Cardiac septum (tissue), 1 donor: Measurements from ENCODE around the gene IARS2. TPM values are rescaled to one million over a fixed set of nuclear protein-coding genes. Genes with fewer than 3 reads are reported as not detected.
"Not testable (repeated sequence)": the region's sequence is repeated elsewhere in the genome, so short reads cannot be mapped to it uniquely, and the experiment has no call there.

Source experiments
- DNase-seq: peaks from one replicate; pipeline ENCODE4 v3.0.0-alpha.2; 2020; ENCODE audit warnings: low spot score
- intact Hi-C: fragments of 100-400 bp; cut with DNase I; formaldehyde crosslinking; loops from one replicate; pipeline ENCODE4 v1.14.0; 2022
- total RNA-seq: library from RNA; stranded (reverse); fragmentation: NEBNext Ultra II Directional; extraction: Animal tissue kit (Norgen Biotek cat#: 25700); gene quantifications from one replicate; pipeline ENCODE4 v1.2.1, GENCODE V29; 2021
- donor health status: DM: no; HTN: no; CAD: no.

IARS2 gene
- total RNA-seq, 1 donor from 2014 or later = 76.4 TPM

DNA sequence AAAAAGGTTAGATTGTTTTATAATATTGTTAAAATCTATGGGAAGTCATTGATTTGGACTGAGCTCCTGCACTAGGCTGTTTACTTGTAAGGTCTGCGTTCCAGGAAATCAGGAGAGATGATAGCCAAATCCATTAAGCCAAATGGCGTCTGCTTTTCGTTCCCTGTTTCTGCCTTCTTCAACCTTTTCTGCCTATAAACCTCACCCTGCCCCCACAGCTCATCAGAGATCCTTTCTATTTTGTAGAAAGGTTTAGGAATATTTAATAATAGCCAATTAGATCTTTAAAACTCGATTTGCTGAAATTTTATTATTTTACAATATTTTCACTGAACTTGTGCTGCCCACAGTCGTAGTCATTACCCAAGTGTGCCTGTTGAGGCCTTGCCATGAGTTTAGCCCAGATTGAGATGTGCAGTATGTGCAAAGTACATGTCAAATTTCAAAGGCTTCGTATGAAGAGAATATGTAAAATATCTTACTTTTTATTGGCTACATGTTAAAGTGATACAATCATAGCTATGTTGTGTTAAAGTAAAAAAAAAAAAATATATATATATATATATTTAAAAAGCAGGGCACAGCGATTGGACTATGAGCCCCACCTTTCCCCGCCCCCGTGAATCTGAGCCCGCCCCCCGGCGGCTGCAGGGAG, 444 bp upstream of the IARS2 start:
- no peak for DNase-seq
- intact Hi-C loops = loop anchor here (5.0 kb wide), 1 partner anchor 46 kb away; the partner anchor contains the start of gene EPRS1

DNA sequence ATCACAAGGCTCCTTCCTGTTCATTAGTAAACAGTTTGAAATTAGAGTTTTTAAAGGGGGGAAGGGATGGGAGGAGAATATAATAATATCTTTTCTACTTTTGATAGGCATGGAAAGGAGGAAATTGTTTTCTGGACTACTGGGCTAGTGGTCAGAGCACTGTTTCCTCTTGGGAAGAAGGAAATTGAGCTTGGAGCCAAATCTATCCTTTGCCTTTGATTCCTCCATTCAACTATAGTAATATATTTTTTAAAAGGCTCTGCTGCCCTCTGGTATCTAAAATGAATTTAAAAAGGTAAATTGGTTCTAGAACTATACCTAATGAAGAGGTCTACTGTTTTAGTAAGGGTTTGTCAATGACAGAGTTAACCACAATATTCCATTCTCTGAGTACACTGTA, 5.9 kb downstream of the IARS2 start:
- intact Hi-C loops = no loop called here
- DNase-seq = no peak

DNA sequence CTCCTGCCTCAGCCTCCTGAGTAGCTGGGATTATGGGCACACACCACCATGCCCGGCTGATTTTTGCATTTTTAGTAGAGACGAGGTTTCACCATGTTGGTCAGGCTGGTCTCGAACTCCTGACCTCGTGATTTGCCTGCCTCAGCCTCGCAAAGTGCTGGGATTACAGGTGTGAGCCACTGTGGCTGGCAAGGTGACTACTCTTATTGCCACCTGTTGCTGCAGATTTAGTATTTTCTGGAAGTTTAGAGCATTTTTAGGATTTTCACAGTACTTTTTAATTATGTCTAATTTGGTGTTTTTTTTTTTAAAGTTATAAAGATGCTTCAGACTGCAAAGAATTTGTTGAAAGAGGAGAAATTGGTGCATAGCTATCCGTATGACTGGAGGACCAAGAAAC, 16.5 kb downstream of the IARS2 start:
- intact Hi-C loops, DNase-seq: not testable (repeated sequence)

DNA sequence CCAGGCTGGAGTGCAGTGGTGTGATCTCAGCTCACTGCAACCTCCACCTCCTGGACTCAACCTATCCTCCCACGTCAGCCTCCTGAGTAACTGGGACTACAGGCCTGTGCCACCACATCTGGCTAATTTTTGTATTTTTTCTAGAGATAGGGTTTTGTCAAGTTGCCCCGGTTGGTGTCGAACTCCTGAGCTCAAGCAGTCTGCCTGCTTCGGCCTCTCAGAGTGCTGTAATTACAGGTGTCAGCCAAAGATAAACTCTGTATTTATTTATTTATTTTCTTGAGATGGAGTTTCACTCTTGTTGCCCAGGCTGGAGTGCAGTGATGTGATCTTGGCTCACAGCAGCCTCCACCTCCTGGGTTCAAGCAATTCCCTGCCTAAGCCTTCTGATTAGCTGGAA, 18.7 kb downstream of the IARS2 start:
- DNase-seq, intact Hi-C loops: not testable (repeated sequence)

DNA sequence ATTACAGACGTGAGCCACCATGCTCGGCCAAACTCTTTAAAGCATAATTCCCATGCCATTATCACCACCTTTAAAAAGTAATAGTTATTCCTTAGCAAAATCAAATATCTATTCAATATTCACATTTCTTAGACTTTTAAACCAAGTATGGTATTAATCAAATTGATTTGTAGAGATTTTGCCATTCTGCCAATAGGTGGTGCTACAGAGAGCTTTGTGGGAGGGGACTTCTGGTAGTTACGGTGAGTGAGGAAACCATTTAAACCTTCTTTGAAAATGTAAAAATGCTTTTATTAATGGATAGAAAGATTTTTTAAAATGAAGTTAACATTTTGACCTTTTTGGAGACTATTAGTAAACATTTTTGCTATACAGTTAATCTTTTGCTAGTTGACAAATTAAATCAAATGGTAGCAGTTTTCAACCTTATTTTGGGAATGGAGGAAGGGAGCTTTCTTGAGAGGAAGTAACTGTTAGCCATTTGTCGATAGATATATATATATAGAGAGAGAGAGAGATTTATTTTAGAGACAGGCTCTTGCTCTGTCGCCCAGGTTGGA, 19.3 kb downstream of the IARS2 start:
- intact Hi-C loops = no loop called here
- DNase-seq = no peak

DNA sequence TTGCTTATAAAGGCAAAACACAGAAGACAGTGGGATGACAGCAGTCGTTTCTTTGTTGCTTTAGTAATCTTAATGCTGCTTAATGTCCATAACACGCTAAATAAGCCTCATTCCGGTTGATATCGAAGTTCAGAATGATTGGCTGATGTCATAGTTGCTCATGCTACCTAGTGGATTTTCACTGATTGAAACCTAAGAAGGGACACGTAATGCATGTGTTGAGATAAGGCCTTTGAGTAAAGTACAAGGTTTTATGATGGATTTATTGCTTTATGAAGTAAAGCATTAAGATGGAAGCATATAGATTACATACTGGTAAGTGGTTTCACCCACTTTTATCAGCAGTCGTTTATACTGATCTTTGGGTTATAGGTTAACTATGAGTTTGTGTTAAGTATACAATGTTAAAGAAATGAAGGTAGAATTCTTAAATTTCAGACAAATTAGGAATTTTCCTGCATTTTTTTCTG, 25.1 kb downstream of the IARS2 start:
- DNase-seq = no peak
- intact Hi-C loops = no loop called here

DNA sequence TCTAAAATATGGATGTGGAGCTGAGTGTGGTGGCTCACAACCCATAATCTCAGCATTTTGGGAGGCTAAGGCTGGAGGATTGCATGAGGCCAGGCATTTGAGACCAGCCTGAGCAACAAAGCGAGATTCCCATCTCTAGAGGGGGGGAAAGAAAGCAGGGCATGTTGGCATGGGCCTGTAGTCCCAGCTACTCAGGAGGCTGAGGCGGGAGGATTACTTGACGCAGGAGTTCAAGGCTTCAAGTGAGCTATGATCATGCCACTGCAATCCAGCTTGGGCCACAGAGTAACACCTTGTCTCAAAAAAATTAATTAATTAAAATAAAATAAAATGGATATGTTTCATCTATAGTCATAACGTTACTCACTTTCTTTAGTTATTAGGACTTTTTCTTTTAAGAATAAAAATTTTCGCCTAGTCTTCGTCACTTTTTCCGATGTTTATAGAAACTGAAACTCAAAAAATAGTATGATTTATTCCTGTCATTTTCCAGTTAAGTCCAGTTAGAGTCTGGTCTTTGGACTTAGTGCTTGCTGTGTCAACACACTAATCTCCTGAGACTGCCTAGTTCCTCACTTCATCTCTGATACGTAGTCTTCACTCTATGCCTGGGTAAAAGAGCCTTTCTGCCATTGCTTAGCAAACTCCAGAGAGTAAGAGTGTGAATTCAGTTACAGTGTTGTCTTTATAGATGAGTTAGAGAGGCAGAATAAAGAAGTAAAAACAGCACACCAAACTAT, 28.0 kb downstream of the IARS2 start:
- DNase-seq = no peak
- intact Hi-C loops = no loop called here

DNA sequence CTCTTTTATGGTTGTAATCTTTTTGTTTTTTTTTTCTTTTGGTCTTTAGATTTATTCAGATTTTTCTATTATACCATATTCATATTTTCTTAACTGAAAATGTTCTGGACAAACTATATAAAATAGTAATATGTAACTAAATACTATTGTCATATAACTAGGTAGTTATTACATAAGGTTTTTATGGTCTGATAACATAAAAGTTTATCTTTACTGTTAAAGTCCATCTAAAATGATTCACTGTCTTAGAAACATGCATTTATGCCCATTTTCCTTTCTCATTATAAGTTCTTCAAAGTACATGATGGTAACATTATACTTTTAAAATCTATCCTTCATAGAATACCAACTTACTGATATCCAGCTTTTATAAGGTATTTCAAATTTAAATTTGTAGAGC, 29.1 kb downstream of the IARS2 start:
- intact Hi-C loops = no loop called here

DNA sequence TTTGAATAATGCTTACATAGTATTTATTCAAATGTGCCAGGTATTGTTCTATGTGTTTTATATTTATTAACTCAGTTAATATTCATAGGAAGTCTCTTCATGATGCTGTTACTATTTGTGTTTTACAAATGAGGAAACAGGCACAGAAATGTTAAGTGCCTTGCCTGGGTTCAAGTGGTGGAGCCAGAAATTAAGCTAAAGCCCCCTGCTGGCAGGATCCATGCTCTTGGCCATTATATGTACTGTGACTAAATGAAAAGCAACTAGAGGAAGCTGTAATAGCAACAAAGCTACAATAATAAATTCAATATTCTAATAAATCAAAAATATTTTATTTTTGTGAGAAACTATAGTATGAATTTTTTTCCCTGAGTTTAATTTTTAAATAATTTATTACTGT, 30.0 kb downstream of the IARS2 start:
- no peak for DNase-seq
- intact Hi-C loops = no loop called here

More for the DNA sequence above, 29.1 kb downstream of the IARS2 start:
- no peak for DNase-seq

DNA sequence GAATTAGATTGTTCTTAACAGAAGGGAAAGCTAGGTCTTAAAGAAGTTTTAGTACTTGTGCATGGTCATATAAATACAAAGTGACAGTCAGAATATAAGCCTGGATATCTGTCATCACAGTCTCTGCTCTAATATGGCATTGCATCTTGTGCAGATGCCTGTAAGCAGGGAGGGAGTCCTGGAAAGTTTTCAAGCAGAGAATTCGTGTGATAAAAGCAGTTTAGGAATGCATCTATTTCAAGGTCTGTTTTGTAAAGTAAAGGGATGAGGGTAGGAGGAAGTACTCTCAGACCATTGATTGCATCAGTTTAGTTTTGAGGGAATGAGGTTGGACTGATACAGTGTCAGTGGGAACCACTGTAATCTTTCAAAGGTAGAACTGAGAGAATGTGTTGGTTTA, 30.6 kb downstream of the IARS2 start:
- DNase-seq = no peak
- intact Hi-C loops = no loop called here

DNA sequence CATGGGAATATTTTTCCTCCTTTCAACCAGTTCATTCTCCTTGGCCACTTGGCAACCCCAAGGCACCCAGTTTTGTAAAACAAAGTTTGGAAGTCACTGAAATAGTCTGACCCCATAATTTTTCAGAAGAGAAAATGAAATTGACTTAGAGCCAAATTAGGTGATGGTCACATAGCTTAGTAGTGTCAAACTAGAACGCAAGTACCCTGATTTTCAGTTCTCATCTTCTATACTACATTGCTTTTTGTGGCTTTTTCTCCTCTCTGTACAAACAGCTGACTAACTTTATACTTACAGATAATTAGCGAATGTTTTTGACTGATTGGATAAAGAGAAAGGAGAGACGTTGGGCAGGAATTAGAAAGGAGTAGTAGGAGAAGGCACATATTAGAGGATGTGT, 33.1 kb downstream of the IARS2 start:
- intact Hi-C loops = no loop called here
- no peak for DNase-seq

DNA sequence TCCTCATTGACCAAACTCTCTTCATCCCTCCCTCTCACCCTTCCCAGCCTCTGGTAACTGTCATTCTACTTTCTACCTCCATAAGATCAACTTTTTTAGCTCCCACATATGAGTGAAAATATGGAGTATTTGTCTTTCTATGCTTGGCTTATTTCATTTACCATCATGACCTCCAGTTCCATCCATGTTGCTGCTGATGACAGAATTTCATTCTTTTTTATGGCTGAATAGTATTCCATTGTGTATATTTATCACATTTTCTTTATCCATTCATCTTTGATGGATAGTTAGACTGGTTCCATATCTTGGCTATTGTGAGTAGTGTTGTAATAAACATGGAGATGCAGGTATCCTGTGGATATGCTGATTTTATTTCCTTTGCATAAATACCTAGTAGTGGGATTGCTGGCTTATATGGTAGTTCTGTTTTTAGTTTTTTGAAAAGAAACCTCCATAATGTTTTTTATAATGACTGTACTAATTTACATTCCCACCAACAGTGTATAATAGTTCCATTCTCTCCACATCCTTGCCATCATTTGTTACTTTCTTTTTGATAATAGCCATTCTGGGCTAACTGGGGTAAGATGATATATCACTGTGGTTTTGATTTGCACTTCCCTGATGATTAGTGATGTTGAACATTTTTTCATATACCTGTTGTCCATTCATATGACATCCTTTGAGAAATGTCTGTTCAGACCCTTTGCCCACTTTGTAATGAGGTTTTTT, 35.7 kb downstream of the IARS2 start:
- no peak for DNase-seq
- intact Hi-C loops = no loop called here

DNA sequence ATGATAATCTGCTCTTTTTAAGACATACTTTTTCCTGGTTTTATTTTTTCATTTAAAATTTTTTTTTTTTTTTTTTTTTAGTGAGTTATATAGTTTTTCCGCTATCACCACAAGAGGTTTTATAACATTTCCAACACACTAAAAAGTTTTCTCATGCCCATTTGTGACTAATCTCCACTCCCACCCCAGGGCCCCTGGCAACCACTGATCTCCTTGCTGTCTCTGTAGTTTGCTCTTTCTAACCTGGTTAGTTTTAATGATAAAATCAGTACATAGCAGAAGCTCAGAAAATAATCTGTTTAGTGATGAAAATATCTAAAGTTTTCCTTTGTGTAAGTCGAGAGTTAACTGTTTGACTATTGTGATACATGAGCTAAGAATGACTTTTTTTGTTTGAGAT, 41.8 kb downstream of the IARS2 start:
- intact Hi-C loops = no loop called here
- DNase-seq = no peak

DNA sequence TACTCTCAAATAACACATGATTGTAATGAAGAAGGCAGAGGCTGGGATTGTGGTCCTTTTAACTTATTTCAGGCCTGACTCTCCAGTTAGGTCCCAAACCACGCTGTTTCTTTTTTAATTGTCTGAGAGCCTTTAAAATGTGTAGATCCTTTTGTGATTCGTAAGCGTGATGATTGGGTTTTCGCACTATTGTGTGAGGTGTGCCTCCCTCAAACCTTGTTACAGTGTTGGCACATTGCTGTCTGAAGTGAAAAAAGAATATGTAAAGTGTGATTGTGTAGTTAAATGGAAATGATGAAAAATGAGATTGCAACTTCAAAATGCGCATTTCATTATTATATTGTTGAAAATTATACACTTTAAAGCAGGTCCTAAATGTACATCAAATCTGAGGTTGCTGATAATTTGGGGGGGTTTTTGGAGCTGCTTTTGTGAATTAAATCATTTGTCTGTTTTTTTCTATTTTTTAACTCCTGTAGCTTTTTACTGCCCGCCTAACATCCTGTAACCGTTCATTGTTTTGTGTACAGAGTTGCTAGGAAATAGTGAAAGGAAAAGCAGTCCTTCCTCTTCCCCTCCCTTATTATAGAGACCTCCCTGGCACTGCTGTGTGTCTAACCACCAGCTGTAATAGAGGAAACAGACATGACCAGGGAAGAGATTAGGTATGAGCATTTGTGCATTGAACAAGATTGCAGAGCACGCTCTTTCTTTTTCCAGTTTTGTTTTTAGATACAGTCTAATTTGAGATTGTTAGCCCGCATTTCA, 43.3 kb downstream of the IARS2 start:
- intact Hi-C loops = no loop called here
- no peak for DNase-seq

DNA sequence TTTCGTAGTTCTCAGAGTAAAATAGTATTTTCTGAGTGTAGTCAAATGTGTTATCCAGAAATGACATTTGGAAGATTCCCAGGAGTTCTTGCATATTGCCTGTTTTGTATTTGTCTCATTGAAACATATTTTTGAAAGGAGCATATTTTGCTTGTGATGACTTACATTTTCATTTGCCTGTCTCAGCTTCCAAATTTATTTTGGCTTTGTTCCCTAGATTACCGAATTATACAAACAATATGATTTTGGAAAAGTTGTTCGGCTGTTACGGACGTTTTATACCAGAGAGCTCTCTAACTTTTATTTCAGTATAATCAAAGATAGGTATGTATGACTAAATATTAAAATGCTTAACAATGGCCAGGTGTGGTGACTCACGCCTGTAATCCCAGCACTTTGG, 46.0 kb downstream of the IARS2 start:
- intact Hi-C loops = no loop called here
- no peak for DNase-seq

DNA sequence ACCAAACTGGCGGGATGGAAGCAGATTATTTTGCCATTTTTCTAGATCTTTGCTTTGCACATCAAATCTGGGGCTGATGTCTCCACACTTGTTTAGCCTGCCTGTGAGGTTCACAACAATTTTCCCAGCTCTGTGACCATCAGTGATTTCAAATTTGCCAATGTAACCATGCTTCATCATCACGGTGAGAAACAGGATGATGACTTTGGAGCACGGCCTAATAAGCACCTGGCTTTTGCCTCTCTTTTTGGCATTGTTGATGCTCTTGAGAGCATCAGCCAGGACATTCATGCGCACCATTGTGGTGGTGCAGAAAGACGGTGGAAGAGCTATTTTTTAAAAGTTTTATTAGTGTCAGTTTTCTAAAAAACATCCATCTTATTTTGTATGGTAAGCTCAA, 50.1 kb downstream of the IARS2 start:
- intact Hi-C loops = no loop called here
- DNase-seq = no peak

DNA sequence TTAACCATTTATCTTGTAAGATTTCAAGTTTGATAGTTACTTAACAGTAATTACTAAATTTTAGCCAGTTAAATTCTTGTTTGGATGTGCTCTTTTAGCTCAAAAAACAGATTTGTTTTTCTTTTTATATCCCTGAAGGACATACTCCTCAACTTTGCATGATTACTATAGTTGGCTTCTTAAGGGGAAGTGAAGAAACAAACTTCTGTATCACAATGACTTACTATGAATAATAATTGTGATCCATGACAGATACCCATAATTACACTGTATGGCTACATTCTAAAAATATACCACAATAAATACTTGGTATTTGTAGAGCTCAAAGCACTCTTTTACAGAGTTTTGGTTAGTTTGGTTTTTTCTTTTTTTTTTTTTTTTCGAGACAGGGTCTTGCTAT, 55.8 kb downstream of the IARS2 start:
- DNase-seq = no peak
- intact Hi-C loops = no loop called here

DNA sequence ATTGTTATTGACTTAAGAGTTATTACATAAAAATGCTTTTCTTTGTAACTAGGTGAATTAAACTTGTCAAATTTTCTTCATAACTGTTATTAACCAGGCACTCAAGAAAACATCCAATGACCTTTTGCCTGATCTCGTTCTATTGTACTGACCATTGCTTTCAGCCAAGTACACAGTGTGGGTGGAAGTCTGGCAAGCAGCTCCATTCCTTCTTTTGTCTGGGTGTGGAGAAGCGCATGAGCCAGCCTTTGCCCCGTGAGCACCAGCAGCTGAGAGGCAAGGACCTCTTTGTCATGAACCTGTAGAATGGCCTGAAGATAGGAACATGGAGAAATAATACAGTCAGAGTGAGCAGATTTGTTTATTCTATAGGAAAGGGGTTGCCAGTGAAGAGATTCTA, 57.5 kb downstream of the IARS2 start:
- intact Hi-C loops = no loop called here
- DNase-seq = peak; percentile 79

DNA sequence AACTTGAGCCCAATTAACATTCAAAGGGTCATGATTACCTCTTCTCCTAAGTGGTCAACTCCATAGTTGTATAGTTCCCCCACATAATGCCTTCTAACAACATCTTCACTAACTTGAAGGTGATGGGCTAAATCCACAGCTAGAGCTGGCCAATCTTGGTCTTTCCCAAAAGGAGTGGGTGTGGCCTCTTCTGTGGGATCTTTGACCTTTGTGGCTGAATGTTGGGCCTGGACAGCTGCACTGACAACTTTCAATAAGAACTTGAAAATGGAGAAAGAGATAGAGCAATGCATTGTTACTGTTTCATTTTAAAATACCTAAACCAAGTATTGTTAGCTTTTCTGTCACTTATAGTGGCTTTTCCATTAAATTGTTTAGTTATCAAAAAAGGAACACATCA, 59.2 kb downstream of the IARS2 start:
- no peak for DNase-seq
- intact Hi-C loops = no loop called here
